HG02840 (cell line): ENCODE data around the gene AKAP13.
"Not testable (repeated sequence)": the region's sequence is repeated elsewhere in the genome, so short reads cannot be mapped to it uniquely, and the experiment has no call there.

Experiments
- ATAC-seq: cut with Tn5 transposase; IDR thresholded peaks from one replicate; pipeline ENCODE4 v1.9.1; 2021; ENCODE audit warnings: mild to moderate bottlenecking, moderate library complexity, moderate number of reproducible peaks; ENCODE audit not compliant: unreplicated experiment, low FRiP score

Gene AKAP13

GRCh38 chr15:85518979-85519761, 138.8 kb downstream of the AKAP13 start:
- no peak for ATAC-seq

- ATAC-seq: no peak
Measured at GRCh38 chr15:85520650-85521049, 140.2 kb downstream of the AKAP13 start.

- no peak for ATAC-seq
Measured at GRCh38 chr15:85523530-85523929, 143.1 kb downstream of the AKAP13 start.

- ATAC-seq: no peak
Measured at GRCh38 chr15:85525755-85526154, 145.4 kb downstream of the AKAP13 start.

GRCh38 chr15:85527895-85528294, 147.5 kb downstream of the AKAP13 start:
- ATAC-seq: no peak

GRCh38 chr15:85530079-85530478, 149.7 kb downstream of the AKAP13 start:
- ATAC-seq: no peak

- no peak for ATAC-seq
Measured at GRCh38 chr15:85531083-85531482, 150.7 kb downstream of the AKAP13 start.

GRCh38 chr15:85532689-85533088, 152.3 kb downstream of the AKAP13 start:
- ATAC-seq: no peak

GRCh38 chr15:85534031-85534430, 153.6 kb downstream of the AKAP13 start:
- peak; percentile 87 for ATAC-seq

GRCh38 chr15:85535533-85536330, 155.3 kb downstream of the AKAP13 start:
- ATAC-seq: not testable (repeated sequence)

GRCh38 chr15:85536341-85536740, 155.9 kb downstream of the AKAP13 start:
- no peak for ATAC-seq

GRCh38 chr15:85539491-85539890, 159.1 kb downstream of the AKAP13 start:
- ATAC-seq: no peak

GRCh38 chr15:85540085-85540797, 159.8 kb downstream of the AKAP13 start:
- no peak for ATAC-seq

- no peak for ATAC-seq
Measured at GRCh38 chr15:85541744-85542143, 161.3 kb downstream of the AKAP13 start.

GRCh38 chr15:85542488-85542887, 162.1 kb downstream of the AKAP13 start:
- ATAC-seq: no peak

GRCh38 chr15:85542895-85543331, 162.5 kb downstream of the AKAP13 start:
- no peak for ATAC-seq

- ATAC-seq: no peak
Measured at GRCh38 chr15:85543741-85544155, 163.3 kb downstream of the AKAP13 start.

GRCh38 chr15:85545185-85545584, 164.8 kb downstream of the AKAP13 start:
- ATAC-seq: no peak

- ATAC-seq: no peak
Measured at GRCh38 chr15:85545752-85546151, 165.3 kb downstream of the AKAP13 start.

GRCh38 chr15:85547386-85547785, 167.0 kb downstream of the AKAP13 start:
- ATAC-seq: no peak

GRCh38 chr15:85550283-85550682, 169.9 kb downstream of the AKAP13 start:
- no peak for ATAC-seq
